ENCODE measurements around the gene SPTBN2.
A peak's percentile ranks its signal among the peaks of the same experiment; 100 is the strongest.

Gene SPTBN2

DNA sequence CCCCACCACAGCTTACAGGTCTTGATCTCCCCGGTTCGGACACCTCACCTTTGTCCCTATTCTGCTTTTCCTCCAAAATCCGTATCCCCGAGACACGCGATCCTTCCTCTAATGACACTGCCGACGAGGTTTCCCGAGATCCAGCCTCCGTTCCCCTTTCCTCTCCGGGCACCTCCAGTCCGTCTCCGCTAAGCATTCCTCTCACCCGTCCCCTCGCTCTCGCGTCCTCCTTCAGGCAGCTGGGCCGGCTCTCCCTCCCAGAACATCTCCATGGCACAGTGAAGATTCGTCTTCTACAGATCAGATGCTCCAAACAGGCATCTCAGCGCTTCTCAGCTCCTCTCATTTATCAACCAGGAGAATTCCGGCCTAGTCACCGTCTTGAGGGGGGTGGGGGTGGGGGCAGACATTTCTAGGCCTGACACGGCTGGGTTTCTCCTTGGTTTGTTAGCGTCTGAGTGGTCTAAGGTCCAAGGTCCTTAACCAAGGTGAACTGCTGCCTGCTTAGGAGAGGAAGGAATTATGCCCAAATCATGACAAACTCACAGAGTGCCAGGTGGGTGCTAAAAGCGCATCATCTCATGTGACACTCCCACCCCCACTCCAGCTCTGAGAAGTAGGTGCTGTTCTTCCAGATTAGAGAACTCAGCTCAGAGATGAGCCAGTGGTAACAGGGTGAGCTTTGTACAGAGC lies at the start of gene SPTBN2:
TSS of gene SPTBN2 (minus strand) at position 524 of the 693 bp plus-strand sequence. CDS start 7,976 bp downstream, outside the sequence.
- Histone ChIP-seq H3K4me1 (ENCODE audit: insufficient read depth, low read length) (peaks cover 11% of the 10 kb centered on the region; the same call in 1 of the 2 replicates), H3K9me3 (ENCODE audit: control insufficient read depth, insufficient read depth, low read length) (no peaks in the 10 kb centered on the region), H3K36me3 (ENCODE audit: insufficient read depth, low read length) (no peaks in the 10 kb centered on the region), H3K9ac (ENCODE audit: low read depth, low read length) (peak within 1 kb of the TSS; percentile 75)

DNA sequence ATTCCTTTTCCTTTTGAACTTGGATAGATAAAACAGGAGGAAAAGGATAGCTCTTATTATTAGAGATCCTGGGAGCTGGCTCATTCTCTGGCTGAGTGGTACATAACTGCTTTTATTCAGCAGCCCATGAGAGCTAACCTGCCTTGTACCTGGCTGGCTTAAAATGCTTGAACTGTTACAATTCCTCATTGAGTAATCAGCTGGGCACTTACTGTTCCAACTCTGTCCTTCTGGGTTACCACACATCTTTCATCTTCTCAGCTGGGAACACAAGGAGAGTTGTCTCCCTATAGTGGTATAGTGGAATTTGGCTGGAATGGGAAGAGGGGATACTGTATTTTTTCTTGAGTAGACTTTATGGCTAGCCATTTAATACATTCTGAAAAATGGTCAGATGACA lies 39.8 kb upstream of the SPTBN2 start:
- Histone ChIP-seq H3K36me3 (ENCODE audit: insufficient read depth, low read length) (no peaks in the 10 kb centered on the region), H3K9ac (ENCODE audit: low read depth, low read length) (no peak overlapping the region), H3K4me1 (ENCODE audit: insufficient read depth, low read length) (no peaks in the 10 kb centered on the region), H3K9me3 (ENCODE audit: control insufficient read depth, insufficient read depth, low read length) (no peaks in the 10 kb centered on the region)

DNA sequence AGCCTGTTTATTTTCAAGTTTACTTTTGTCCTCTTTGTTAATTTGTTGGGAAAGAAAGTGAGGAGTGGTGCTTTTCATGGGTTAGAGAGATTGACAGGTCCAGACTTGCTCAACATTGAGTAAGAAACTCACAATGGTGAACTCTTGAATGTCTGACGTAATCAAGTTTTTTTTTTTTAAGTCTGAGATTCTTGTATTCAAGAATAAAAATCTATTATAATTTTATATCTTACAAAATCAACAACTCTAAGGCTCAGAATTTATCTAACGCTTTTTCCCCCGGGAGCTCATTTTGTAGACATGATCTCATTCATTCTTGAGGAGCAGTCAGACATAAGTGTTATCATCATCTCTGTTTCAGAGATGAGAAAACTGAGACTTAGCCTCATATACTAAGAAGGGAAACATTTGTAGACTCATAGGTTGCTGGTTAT lies 39.1 kb upstream of the SPTBN2 start:
- no peak overlapping the region for H3K9ac ChIP-seq (ENCODE audit: low read depth, low read length)
- no peaks in the 10 kb centered on the region for H3K4me1 ChIP-seq (ENCODE audit: insufficient read depth, low read length)
- no peaks in the 10 kb centered on the region for H3K36me3 ChIP-seq (ENCODE audit: insufficient read depth, low read length)
- no peaks in the 10 kb centered on the region for H3K9me3 ChIP-seq (ENCODE audit: control insufficient read depth, insufficient read depth, low read length)

DNA sequence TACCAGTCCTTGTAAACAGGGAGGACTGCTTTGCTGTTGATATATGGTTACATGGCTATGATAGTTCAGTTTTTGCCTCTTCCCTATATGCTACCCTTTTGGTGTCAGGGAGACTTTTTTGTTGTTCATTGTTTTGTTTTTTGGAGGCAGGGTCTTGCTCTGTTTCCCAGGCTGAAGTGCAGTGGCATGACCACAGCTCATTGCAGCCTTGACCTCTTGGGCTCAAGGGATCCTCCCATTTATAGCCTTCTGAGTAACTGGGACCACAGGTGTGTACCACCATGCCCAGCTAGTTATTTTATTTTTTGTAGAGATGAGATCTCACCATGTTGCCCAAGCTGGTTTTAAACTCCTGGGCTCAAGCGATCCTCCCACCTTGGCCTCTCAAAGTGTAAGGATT lies 38.6 kb upstream of the SPTBN2 start:
- Histone ChIP-seq H3K4me1 (ENCODE audit: insufficient read depth, low read length) (no peaks in the 10 kb centered on the region), H3K9me3 (ENCODE audit: control insufficient read depth, insufficient read depth, low read length) (no peaks in the 10 kb centered on the region), H3K9ac (ENCODE audit: low read depth, low read length) (no peak overlapping the region), H3K36me3 (ENCODE audit: insufficient read depth, low read length) (no peaks in the 10 kb centered on the region)

DNA sequence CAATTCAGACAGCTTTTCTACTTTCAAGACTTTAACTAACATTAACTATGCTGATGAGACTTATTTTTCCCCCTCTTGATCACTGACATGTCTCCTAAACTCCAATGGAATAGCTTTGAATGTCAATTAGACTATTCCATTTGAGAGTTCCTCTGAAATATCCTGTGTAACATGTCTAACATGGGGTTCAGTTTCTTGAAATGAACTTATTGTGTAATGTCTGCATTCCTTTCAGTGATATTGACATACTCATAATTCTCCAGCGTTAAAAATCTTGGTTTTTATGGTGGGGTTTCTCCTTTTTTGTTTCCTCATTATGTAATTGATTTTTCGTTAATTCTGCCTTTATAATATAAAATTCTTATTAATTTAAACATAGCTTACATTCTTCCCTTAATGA lies 37.7 kb upstream of the SPTBN2 start:
- Histone ChIP-seq H3K9ac (ENCODE audit: low read depth, low read length) (no peak overlapping the region), H3K9me3 (ENCODE audit: control insufficient read depth, insufficient read depth, low read length) (no peaks in the 10 kb centered on the region), H3K36me3 (ENCODE audit: insufficient read depth, low read length) (no peaks in the 10 kb centered on the region), H3K4me1 (ENCODE audit: insufficient read depth, low read length) (no peaks in the 10 kb centered on the region)

DNA sequence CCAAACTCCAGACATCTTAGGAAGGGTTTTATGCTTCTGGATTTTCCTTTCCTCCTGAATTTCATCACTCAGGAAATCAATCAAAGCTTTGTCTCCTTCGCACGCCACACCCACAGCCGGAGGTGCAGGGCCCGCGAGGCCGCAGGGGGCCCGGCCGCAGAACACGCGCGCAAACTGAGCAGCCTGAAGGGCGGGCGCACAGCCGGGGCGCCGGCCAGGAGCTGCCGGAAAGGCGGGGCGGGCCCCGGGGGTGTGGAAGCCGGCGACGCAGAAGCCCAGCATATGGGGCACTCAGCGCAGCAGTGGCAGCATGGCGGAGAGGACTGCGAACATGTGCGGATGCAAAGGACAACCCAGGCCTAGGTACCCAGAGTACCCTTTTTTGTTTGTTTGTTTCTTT lies 33.1 kb upstream of the SPTBN2 start:
- H3K9ac ChIP-seq (ENCODE audit: low read depth, low read length) = no peak overlapping the region
- H3K9me3 ChIP-seq (ENCODE audit: control insufficient read depth, insufficient read depth, low read length) = no peaks in the 10 kb centered on the region
- H3K4me1 ChIP-seq (ENCODE audit: insufficient read depth, low read length) = no peaks in the 10 kb centered on the region
- no peaks in the 10 kb centered on the region for H3K36me3 ChIP-seq (ENCODE audit: insufficient read depth, low read length)

DNA sequence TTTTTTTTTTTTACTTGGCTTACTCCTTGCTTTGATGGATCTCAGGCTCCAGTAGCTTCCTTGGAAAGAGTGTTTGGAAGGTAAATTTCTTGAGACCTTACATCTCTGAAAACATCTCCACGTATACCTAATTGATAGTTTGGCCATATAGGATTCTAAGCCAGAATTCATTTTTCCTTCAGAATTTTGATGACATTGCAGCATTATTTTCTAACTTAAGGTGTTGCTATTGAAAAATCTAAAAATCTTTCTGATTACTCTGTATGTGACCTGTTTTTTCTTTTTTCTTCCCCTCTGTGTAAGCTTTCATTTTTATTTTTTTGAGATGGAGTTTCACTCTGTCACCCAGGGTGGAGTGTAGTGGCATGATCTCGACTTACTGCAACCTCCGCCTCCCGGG lies 23.1 kb upstream of the SPTBN2 start:
- no peaks in the 10 kb centered on the region for H3K4me1 ChIP-seq (ENCODE audit: insufficient read depth, low read length)
- no peaks in the 10 kb centered on the region for H3K9me3 ChIP-seq (ENCODE audit: control insufficient read depth, insufficient read depth, low read length)
- no peak overlapping the region for H3K9ac ChIP-seq (ENCODE audit: low read depth, low read length)
- no peaks in the 10 kb centered on the region for H3K36me3 ChIP-seq (ENCODE audit: insufficient read depth, low read length)

DNA sequence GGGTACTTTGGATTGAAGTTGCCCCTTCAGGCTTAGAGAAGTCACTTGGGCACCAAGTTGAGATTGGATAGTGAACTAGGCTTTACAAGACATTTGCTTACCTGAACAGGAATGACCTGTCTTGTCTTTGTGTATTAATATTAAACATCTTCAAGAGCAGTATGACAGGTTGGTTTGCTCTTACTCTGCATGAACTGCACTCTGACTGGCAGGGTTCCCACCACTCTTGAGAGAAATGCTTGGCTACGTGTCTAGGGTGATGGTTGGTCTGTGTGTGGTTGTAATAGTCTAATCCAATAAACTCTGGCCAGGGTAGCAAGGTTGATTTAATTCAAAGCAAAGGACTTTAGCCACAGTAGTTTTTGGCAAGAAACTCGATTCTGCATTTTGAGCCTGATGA lies 20.1 kb upstream of the SPTBN2 start:
- Histone ChIP-seq H3K9me3 (ENCODE audit: control insufficient read depth, insufficient read depth, low read length) (no peaks in the 10 kb centered on the region), H3K36me3 (ENCODE audit: insufficient read depth, low read length) (no peaks in the 10 kb centered on the region), H3K4me1 (ENCODE audit: insufficient read depth, low read length) (no peaks in the 10 kb centered on the region), H3K9ac (ENCODE audit: low read depth, low read length) (no peak overlapping the region)

DNA sequence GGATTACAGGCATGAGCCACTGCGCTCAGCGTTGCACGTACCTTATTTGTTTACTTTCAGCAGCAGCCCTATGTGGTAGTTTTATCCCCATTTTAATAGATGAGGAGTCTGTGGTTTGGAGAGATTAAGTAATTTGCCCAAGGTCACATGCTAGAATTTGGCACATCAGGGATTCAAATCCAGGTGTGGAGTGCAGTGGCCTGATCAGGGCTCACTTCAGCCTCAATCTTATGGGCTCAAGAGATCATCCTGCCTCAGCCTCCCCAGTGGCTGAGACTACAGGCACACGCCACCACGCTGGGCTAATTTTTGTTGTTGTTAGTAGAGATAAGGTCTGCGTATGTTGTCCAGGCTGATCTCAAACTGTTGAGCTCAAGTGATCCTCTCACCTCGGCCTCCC lies 18.5 kb upstream of the SPTBN2 start:
- Histone ChIP-seq H3K9me3 (ENCODE audit: control insufficient read depth, insufficient read depth, low read length) (no peaks in the 10 kb centered on the region), H3K4me1 (ENCODE audit: insufficient read depth, low read length) (no peaks in the 10 kb centered on the region), H3K9ac (ENCODE audit: low read depth, low read length) (no peak overlapping the region), H3K36me3 (ENCODE audit: insufficient read depth, low read length) (no peaks in the 10 kb centered on the region)

DNA sequence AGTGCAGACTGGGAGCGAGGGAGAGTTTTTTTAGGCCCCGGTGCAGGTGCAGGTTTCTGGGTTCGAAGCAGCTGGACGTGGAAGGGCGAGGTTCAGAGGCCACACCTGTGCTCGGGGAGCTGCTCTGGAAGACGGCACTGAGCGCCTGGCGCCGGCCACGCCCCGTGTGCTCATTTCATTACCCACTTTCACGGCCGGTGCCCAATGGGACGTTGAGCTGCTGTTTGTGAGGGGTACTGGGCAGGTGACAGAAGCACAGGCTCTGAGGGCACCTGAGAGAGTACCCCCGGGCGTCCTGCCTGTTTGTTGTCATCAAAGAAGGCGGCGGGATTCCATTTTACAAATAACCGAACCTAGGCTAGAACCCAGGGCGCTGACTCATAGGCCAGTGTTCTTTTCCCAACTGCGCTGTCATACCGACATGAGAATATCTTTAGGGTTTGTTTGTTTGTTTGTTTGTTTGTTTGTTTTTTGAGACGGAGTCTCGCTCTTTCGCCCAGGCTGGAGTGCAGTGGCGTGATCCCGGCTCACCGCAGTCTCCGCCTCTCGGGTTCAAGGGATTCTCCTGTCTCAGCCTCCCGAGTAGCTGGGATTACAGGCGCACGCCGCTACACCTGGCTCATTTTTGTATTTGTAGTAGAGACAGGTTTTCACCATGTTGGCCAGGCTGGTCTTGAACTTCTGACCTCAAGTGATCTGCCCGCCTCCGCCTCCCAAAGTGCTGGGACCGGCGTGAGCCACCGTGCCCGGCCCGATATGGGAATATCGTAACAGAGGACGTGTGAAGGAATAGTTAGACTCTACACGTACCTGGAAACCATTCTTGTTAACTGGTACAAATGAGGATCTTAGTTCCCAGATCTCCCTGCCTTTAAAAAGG lies 16.6 kb upstream of the SPTBN2 start:
- Histone ChIP-seq H3K4me1 (ENCODE audit: insufficient read depth, low read length) (no peaks in the 10 kb centered on the region), H3K9me3 (ENCODE audit: control insufficient read depth, insufficient read depth, low read length) (no peaks in the 10 kb centered on the region), H3K9ac (ENCODE audit: low read depth, low read length) (peak overlapping the region; percentile 95), H3K36me3 (ENCODE audit: insufficient read depth, low read length) (no peaks in the 10 kb centered on the region)

DNA sequence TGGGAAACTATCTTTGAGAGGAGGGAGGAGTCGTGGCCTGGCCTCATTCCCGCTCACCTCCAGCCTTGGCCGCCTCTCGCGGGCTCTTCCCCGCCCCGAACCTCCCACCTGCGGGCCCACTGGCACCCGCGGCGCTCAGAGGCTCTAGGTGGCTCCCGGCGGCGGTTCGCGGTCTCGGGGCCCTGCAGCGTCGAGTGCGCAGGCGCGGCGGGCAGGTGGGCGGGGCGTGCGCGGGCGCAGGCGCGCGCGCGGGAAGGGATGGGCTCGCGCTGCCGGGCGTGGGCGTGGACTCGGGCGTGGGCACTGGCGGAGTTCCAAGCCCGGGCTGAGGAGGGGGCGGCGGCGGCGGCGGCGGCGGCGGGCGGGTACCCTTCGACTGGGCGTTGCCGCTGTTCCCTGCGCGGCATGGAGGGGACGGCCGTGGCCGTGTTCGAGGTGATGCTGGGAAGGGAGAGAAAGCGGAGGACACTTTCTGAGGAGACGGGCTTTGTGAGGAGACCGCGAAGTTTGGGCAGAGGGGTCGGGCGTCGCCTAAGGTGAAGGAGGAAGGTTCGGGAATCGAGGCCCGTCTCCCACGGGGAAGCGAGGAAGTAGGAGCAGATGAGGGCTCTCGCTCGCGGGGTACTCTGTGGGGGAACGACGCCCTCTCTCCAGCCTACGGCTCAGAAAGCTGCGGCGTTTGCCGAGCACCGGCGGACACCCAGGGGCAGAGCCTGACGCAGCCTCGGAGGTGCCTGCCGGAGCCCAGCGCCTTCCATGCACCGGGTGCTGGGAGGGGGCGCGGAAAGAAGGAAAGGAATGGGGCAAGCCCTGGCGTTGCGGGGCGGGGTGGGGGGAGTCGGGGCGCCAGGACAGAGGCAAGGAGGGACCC lies 15.7 kb upstream of the SPTBN2 start:
- no peaks in the 10 kb centered on the region for H3K36me3 ChIP-seq (ENCODE audit: insufficient read depth, low read length)
- H3K9me3 ChIP-seq (ENCODE audit: control insufficient read depth, insufficient read depth, low read length) = no peaks in the 10 kb centered on the region
- H3K9ac ChIP-seq (ENCODE audit: low read depth, low read length) = peak overlapping the region; percentile 95
- H3K4me1 ChIP-seq (ENCODE audit: insufficient read depth, low read length) = no peaks in the 10 kb centered on the region

DNA sequence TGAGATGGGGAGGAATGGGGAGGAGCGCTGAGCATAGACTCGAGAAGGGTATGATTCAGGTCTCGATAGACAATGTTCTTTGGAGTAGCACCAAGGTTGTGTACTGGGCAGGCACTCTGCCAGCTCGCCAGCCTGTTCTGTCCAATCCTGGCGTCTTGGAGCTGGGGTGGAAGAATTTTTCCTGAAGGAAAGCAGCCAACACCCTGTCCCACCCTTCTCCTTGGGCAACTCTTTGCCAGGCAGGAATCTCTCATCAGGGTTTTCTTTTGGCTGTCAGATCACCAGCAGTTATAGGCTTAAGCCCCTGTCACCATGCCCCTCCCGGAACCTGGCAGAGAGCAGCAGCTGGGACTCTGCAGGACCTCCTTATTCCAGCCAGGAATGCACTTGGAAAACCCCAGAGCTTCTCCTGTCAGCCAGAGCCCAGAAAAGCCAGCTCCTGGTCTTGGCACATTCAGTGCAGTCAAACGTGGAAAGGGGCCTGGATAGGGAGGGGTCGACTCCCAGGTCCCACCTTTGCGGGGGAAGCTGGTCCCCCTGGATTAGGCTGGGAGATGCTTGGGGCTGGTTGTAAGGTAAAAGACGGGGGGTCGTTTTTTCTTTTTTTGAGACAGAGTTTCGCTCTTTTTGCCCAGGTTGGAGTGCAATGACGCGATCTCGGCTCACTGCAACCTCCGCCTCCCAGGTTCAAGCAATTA lies 14.4 kb upstream of the SPTBN2 start:
- Histone ChIP-seq H3K9me3 (ENCODE audit: control insufficient read depth, insufficient read depth, low read length) (no peaks in the 10 kb centered on the region), H3K4me1 (ENCODE audit: insufficient read depth, low read length) (no peaks in the 10 kb centered on the region), H3K9ac (ENCODE audit: low read depth, low read length) (no peak overlapping the region; the same call in 1 of the 2 replicates), H3K36me3 (ENCODE audit: insufficient read depth, low read length) (no peaks in the 10 kb centered on the region)

DNA sequence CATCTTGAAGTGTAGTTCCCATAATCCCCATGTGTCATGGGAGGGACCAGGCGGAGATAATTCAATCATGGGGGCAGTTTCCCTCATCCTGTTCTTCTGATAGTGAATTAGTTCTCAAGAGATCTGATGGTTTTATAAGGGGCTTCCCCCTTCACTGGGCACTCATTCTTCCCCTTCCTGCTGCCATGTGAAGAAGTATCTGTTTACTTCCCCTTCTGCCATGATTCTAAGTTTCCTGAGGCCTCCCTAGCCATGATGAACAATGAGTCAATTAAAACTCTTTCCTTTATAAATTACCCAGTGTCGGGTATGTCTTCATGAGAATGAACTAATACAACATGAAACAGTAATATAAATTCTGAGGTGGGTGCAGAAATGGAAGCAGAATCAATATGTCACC lies 12.1 kb upstream of the SPTBN2 start:
- Histone ChIP-seq H3K9me3 (ENCODE audit: control insufficient read depth, insufficient read depth, low read length) (no peaks in the 10 kb centered on the region), H3K4me1 (ENCODE audit: insufficient read depth, low read length) (no peaks in the 10 kb centered on the region), H3K9ac (ENCODE audit: low read depth, low read length) (no peak overlapping the region), H3K36me3 (ENCODE audit: insufficient read depth, low read length) (no peaks in the 10 kb centered on the region)

DNA sequence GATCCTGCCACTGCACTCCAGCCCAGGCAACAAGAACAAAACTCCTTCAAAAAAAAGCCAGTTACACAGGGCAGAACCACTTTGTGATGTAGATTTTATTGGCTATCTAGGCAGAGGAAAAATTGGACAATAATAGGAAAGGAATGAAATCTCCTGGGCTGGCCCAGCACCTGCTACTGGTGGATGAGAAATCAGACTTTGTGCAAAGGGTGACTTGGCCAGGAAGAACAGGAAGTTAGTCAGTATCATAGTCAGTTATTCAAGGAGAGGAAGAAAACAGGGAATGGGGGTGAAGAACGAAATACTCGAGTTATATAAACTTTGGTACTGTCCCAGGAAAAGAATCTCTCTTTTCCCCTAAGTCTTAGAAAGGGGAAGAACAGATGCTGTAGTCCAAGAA lies 11.0 kb upstream of the SPTBN2 start:
- H3K9me3 ChIP-seq (ENCODE audit: control insufficient read depth, insufficient read depth, low read length) = no peaks in the 10 kb centered on the region
- H3K36me3 ChIP-seq (ENCODE audit: insufficient read depth, low read length) = no peaks in the 10 kb centered on the region
- H3K9ac ChIP-seq (ENCODE audit: low read depth, low read length) = no peak overlapping the region
- H3K4me1 ChIP-seq (ENCODE audit: insufficient read depth, low read length) = no peaks in the 10 kb centered on the region
